ENCODE data around the gene OPCML. TPM values are rescaled to one million over a fixed set of nuclear protein-coding genes. Genes with fewer than 3 reads are reported as not detected.

OPCML gene
- total RNA-seq, 1 experiment from 2014 or later: 0.94 TPM

- H2AK5ac ChIP-seq (ENCODE audit: insufficient read length, low read length): no peak overlapping the region
- no peaks in the 10 kb centered on the region for H3K9me3 ChIP-seq (ENCODE audit: control insufficient read depth, low read depth, low read length)
- no peak for DNase-seq
- H3K79me2 ChIP-seq (ENCODE audit: insufficient read depth, low read length): no peaks in the 10 kb centered on the region
- no peak overlapping the region for H3K4ac ChIP-seq (ENCODE audit: low read depth, low read length)
- no peak overlapping the region for H4K8ac ChIP-seq (replicated peaks; ENCODE audit: insufficient read length, low read depth, low read length)
- no peaks in the 10 kb centered on the region; the same call in 1 of the 2 replicates for H3K27me3 ChIP-seq (ENCODE audit: insufficient read depth, low read length)
- Mint-ChIP-seq H3K27ac (no peak overlapping the region), H3K4me3 (no peak overlapping the region), H3K36me3 (ENCODE audit: insufficient read depth in 1 of 3, low read depth in 3 of 3) (peaks cover 8 to 22% (median 13%) of the 10 kb centered on the region in 3 experiments), H3K4me1 (peaks cover 8 to 14% of the 10 kb centered on the region in 2 experiments), H3K9me3 (peaks cover 13 to 20% of the 10 kb centered on the region in 2 experiments), H3K27me3 (ENCODE audit: low read depth) (no peaks in the 10 kb centered on the region)
- H3K14ac ChIP-seq (ENCODE audit: insufficient read depth, low read length): no peak overlapping the region
- no peak overlapping the region for H3K56ac ChIP-seq (ENCODE audit: insufficient read length, low read depth, low read length)
- no peak overlapping the region for H3K18ac ChIP-seq (ENCODE audit: insufficient read length, low read depth, low read length)
- H3K27ac ChIP-seq (ENCODE audit: insufficient read length, low read depth, low read length): no peak overlapping the region
- H2BK12ac ChIP-seq (ENCODE audit: insufficient read length, low read depth, low read length): no peak overlapping the region
- H3K9ac ChIP-seq (ENCODE audit: extremely low read depth, insufficient read length, low read length): no peak overlapping the region
- no peaks in the 10 kb centered on the region for H4K20me1 ChIP-seq (ENCODE audit: control insufficient read depth, insufficient read depth, insufficient read length)
- no CpG with 5 or more reads among the region's 5 CpGs for WGBS (ENCODE audit: extremely low coverage, insufficient read length, low lambda C conversion rate)
- H2BK5ac ChIP-seq (ENCODE audit: insufficient read length, low read length): no peak overlapping the region
- H2AFZ ChIP-seq (ENCODE audit: low read length): no peak overlapping the region
- no peak overlapping the region for H3K4me2 ChIP-seq (ENCODE audit: insufficient read depth, insufficient read length, low read length)
- no peaks in the 10 kb centered on the region for H3K23me2 ChIP-seq (ENCODE audit: insufficient read length, low read depth, low read length, poor library complexity, severe bottlenecking)
- H2BK15ac ChIP-seq (ENCODE audit: low read depth, low read length): no peak overlapping the region
- H3T11ph ChIP-seq (ENCODE audit: low read length): no peak overlapping the region
- no peaks in the 10 kb centered on the region for H3K79me1 ChIP-seq (ENCODE audit: insufficient read depth, low read depth, low read length, poor library complexity, severe bottlenecking)
- H2BK120ac ChIP-seq (ENCODE audit: low read depth, low read length, poor library complexity, severe bottlenecking): no peak overlapping the region
- H3K4me1 ChIP-seq (ENCODE audit: insufficient read depth, low read length): no peaks in the 10 kb centered on the region; the same call in 1 of the 2 replicates
- no peak overlapping the region for H2BK20ac ChIP-seq (ENCODE audit: low read depth, low read length, poor library complexity, severe bottlenecking)
- TF ChIP-seq CTCF (conservative IDR thresholded peaks at IDR 0.05): no peak
- H3K23ac ChIP-seq (ENCODE audit: insufficient read length, low read depth, low read length): no peak overlapping the region
- no peak overlapping the region for H4K5ac ChIP-seq (ENCODE audit: insufficient read length, low read depth, low read length)
- no peak overlapping the region for H4K91ac ChIP-seq (ENCODE audit: insufficient read length, low read depth, low read length)
Measured at GRCh38 chr11:132721526-132721925, 810.8 kb downstream of the OPCML start.

Data from H9 (cell line).